Thyroid gland (tissue), 4 donors: ENCODE results near the gene SERBP1. TPM values are rescaled to one million over a fixed set of nuclear protein-coding genes. Genes with fewer than 3 reads are reported as not detected.
"Not testable (repeated sequence)": the region's sequence is repeated elsewhere in the genome, so short reads cannot be mapped to it uniquely, and the experiment has no call there.

Experiments
- DNase-seq, 2 donors: peaks; one replicate each; pipeline ENCODE4 v3.0.0-alpha.2; 2019
- H3K27ac ChIP-seq, 3 donors: fragments of 200-600 bp; sonication (generic); 1 replicate in 2 of 3; 2 replicates in 1 of 3; pipeline ENCODE4 v1.5.1; 2016 to 2019; ENCODE audit warnings: mild to moderate bottlenecking in 1 of 3, moderate library complexity in 1 of 3
- H3K27me3 ChIP-seq: fragments of 200-600 bp; sonication (generic); one replicate; pipeline ENCODE4 v1.5.1; 2019
- H3K36me3 ChIP-seq, 2 donors: fragments of 200-600 bp; sonication (generic); one replicate each; pipeline ENCODE4 v1.5.1; 2016 to 2019
- H3K4me1 ChIP-seq, 2 donors: fragments of 200-600 bp; sonication (generic); one replicate each; pipeline ENCODE4 v1.5.1; 2017 to 2019
- H3K4me3 ChIP-seq, 3 donors: fragments of 200-600 bp; sonication (generic); replicated peaks in 1 of 3; 1 replicate in 2 of 3; 2 replicates in 1 of 3; pipeline ENCODE4 v1.5.1; 2016; ENCODE audit warnings: mild to moderate bottlenecking in 1 of 3
- H3K9me3 ChIP-seq: fragments of 200-600 bp; sonication (generic); one replicate; pipeline ENCODE4 v1.5.1; 2017
- CTCF ChIP-seq, 6 experiments: fragments of 200-600 bp in 3 of 6; fragments of 450-650 bp in 3 of 6; sonication (generic) in 3 of 6; IDR thresholded peaks; one replicate each; pipeline ENCODE4 v1.5.1; 2016 to 2019; ENCODE audit warnings: antibody characterized with exemption in 6 of 6, mild to moderate bottlenecking in 2 of 6, inconsistent platforms in 1 of 6, moderate library complexity in 1 of 6
- POLR2A ChIP-seq, 2 donors: fragments of 450-650 bp; IDR thresholded peaks; one replicate each; pipeline ENCODE4 v1.6.1; 2017; ENCODE audit warnings: antibody characterized with exemption in 2 of 2, mild to moderate bottlenecking in 2 of 2, moderate library complexity in 1 of 2
- WGBS, 2 donors: methylation state at CpG; one replicate each; pipeline ENCODE4 v1.1.5; 2017; 5-methylcytosine and 5-hydroxymethylcytosine counted together
- intact Hi-C: fragments of 100-400 bp; cut with DNase I; formaldehyde crosslinking; loops from one replicate; pipeline ENCODE4 v1.15.1; 2023
- total RNA-seq, 4 donors: library from RNA; depleted of rRNA; stranded (reverse); fragments of >200 nt; gene quantifications; one replicate each; pipeline ENCODE4 v1.2.3, GENCODE V29; 2016

The SERBP1 gene
- total RNA-seq, 4 donors from 2014 or later: 185 to 218 (median 204) TPM

GRCh38 chr1:67427465-67427864, 2.7 kb downstream of the SERBP1 start:
- peak overlapping the region in 1 of 3 donors; percentile 70 for H3K4me3 ChIP-seq
- H3K27me3 ChIP-seq: no peaks in the 10 kb centered on the region
- WGBS, 2 donors: 18% methylated on average over 2 of the region's 2 CpGs
- no peaks in the 10 kb centered on the region for H3K9me3 ChIP-seq
- intact Hi-C loops: no loop called here
- peaks cover 4 to 6% of the 10 kb centered on the region in 2 donors for H3K4me1 ChIP-seq
- peaks cover 25 to 33% of the 10 kb centered on the region in 2 donors for H3K36me3 ChIP-seq
- no peak overlapping the region for H3K27ac ChIP-seq
- DNase-seq: no peak
- TF ChIP-seq POLR2A (IDR thresholded peaks at IDR 0.05): no peak
- no peak for TF ChIP-seq CTCF (IDR thresholded peaks at IDR 0.05)

- Histone ChIP-seq H3K4me3 (no peak overlapping the region), H3K27ac (no peak overlapping the region), H3K9me3 (no peaks in the 10 kb centered on the region), H3K27me3 (no peaks in the 10 kb centered on the region), H3K4me1 (no peaks in the 10 kb centered on the region), H3K36me3 (peaks cover 64 to 74% of the 10 kb centered on the region in 2 donors)
- intact Hi-C loops: no loop called here
- no peak for TF ChIP-seq CTCF (IDR thresholded peaks at IDR 0.05)
- no peak for TF ChIP-seq POLR2A (IDR thresholded peaks at IDR 0.05)
- DNase-seq: no peak
These were observed 9.2 kb downstream of the SERBP1 start for GRCh38 chr1:67420835-67421492.

GRCh38 chr1:67418839-67419586, 11.2 kb downstream of the SERBP1 start:
- DNase-seq: no peak
- no peaks in the 10 kb centered on the region for H3K4me1 ChIP-seq
- H3K9me3 ChIP-seq: no peaks in the 10 kb centered on the region
- no peak overlapping the region for H3K4me3 ChIP-seq
- no peak for TF ChIP-seq POLR2A (IDR thresholded peaks at IDR 0.05)
- no peak for TF ChIP-seq CTCF (IDR thresholded peaks at IDR 0.05)
- no peaks in the 10 kb centered on the region for H3K27me3 ChIP-seq
- intact Hi-C loops: no loop called here
- H3K36me3 ChIP-seq: peaks cover 67 to 73% of the 10 kb centered on the region in 2 donors
- no peak overlapping the region for H3K27ac ChIP-seq
- 78 to 84% methylated on average over 6 of the region's 6 CpGs for WGBS, 2 donors

- H3K4me1 ChIP-seq, H3K27ac ChIP-seq, intact Hi-C loops, DNase-seq, H3K4me3 ChIP-seq, H3K9me3 ChIP-seq, H3K27me3 ChIP-seq: not testable (repeated sequence)
- WGBS, 2 donors: 87 to 91% methylated on average over 4 of the region's 4 CpGs
- H3K36me3 ChIP-seq: peaks cover 67 to 70% of the 10 kb centered on the region in 2 donors
These were observed 12.5 kb downstream of the SERBP1 start for GRCh38 chr1:67417733-67418132.

GRCh38 chr1:67415041-67415440, 15.2 kb downstream of the SERBP1 start:
- H3K27ac ChIP-seq: no peak overlapping the region
- no peak for DNase-seq
- peaks cover 43 to 56% of the 10 kb centered on the region in 2 donors for H3K36me3 ChIP-seq
- no peaks in the 10 kb centered on the region for H3K4me1 ChIP-seq
- no peak for TF ChIP-seq POLR2A (IDR thresholded peaks at IDR 0.05)
- no peak for TF ChIP-seq CTCF (IDR thresholded peaks at IDR 0.05)
- WGBS, 2 donors: 93 to 94% methylated on average over 13 of the region's 13 CpGs
- no peak overlapping the region for H3K4me3 ChIP-seq
- no peaks in the 10 kb centered on the region for H3K9me3 ChIP-seq
- no peaks in the 10 kb centered on the region for H3K27me3 ChIP-seq
- intact Hi-C loops: no loop called here
